Caki2 (cell line): ENCODE measurements around the gene TMEM214. TPM values are rescaled to one million over a fixed set of nuclear protein-coding genes. Genes with fewer than 3 reads are reported as not detected.

ENCODE experiments used
- DNase-seq: peaks from one replicate; pipeline ENCODE4 v3.0.0-alpha.2; 2015; ENCODE audit warnings: low read depth
- in situ Hi-C: cut with HindIII; loops from 2 replicates; pipeline ENCODE4 v1.10.0; 2016; ENCODE audit warnings: low sequenced_read_pairs, low pct_unique_long_range_greater_than_20kb, mixed read lengths
- total RNA-seq: library from RNA; depleted of rRNA; stranded (reverse); fragments of >200 nt; shearing (Covaris generic); gene quantifications from 2 replicates; pipeline ENCODE4 v1.2.3, GENCODE V29; 2014; ENCODE audit warnings: low replicate concordance; rRNA removed

TMEM214 gene
- total RNA-seq, 1 experiment from 2014 or later = 104 TPM

GRCh38 chr2:27086090-27086723 is 53.4 kb downstream of the TMEM214 start:
- DNase-seq = peak; percentile 90
- in situ Hi-C loops = loop anchor here (25.0 kb wide), 1 partner anchor 176 kb away; the partner anchor contains the start of gene SLC30A3

- in situ Hi-C loops = loop anchor here (25.0 kb wide), 1 partner anchor 175 kb away; the partner anchor contains the start of gene SLC30A3
- DNase-seq = no peak
These were observed 54.2 kb downstream of the TMEM214 start, which contains the start of gene KHK for GRCh38 chr2:27086724-27087593. Gene KHK (plus strand): TSS chr2:27086772. CDS start chr2:27087260, 488 bp downstream.

- in situ Hi-C loops = loop anchor here (25.0 kb wide), 1 partner anchor 174 kb away; the partner anchor contains the start of gene SLC30A3
- no peak for DNase-seq
These were observed 55.2 kb downstream of the TMEM214 start for GRCh38 chr2:27087823-27088410.

GRCh38 chr2:27088634-27089033 is 55.9 kb downstream of the TMEM214 start:
- DNase-seq = no peak
- in situ Hi-C loops = loop anchor here (25.0 kb wide), 1 partner anchor 174 kb away; the partner anchor contains the start of gene SLC30A3

- no peak for DNase-seq
- in situ Hi-C loops = loop anchor here (25.0 kb wide), 1 partner anchor 173 kb away; the partner anchor contains the start of gene SLC30A3
These were observed 56.6 kb downstream of the TMEM214 start for GRCh38 chr2:27089111-27089954.

Other genes with a start within 250 kb of the TMEM214 start
- 23.2 and 49.5 TPM in 2 replicates for gene CENPA, start 246.9 kb upstream of the TMEM214 start, total RNA-seq
- gene DPYSL5, start 184.8 kb upstream of the TMEM214 start, total RNA-seq = 0.93 and 4.7 TPM in 2 replicates
- gene MAPRE3, start 62.3 kb upstream of the TMEM214 start, total RNA-seq = 25.9 and 33.5 TPM in 2 replicates
- 41.8 and 54.5 TPM in 2 replicates for gene AGBL5, start 18.7 kb downstream of the TMEM214 start, total RNA-seq
- 676 and 788 TPM in 2 replicates for gene OST4, start 38.7 kb downstream of the TMEM214 start, total RNA-seq
- 0.07 and 0.58 TPM in 2 replicates for gene EMILIN1, start 45.6 kb downstream of the TMEM214 start, total RNA-seq
- gene KHK, start 53.8 kb downstream of the TMEM214 start, total RNA-seq = 3.2 and 4.8 TPM in 2 replicates
- 7.1 and 10.3 TPM in 2 replicates for gene CGREF1, start 86.2 kb downstream of the TMEM214 start, total RNA-seq
- gene ABHD1, start 90.8 kb downstream of the TMEM214 start, total RNA-seq = 0.78 TPM in 1 of 2 replicates, not detected in the other
- gene PREB, start 101.7 kb downstream of the TMEM214 start, total RNA-seq = 64.5 and 102 TPM in 2 replicates
- not detected in 2 replicates for gene PRR30, start 106.4 kb downstream of the TMEM214 start, total RNA-seq
- gene TCF23, start 116.0 kb downstream of the TMEM214 start, total RNA-seq = not detected in 2 replicates
- 284 and 308 TPM in 2 replicates for gene ATRAID, start 179.1 kb downstream of the TMEM214 start, total RNA-seq
- gene SLC5A6, start 179.3 kb downstream of the TMEM214 start, total RNA-seq = 15.4 and 15.9 TPM in 2 replicates
- gene CAD, start 184.4 kb downstream of the TMEM214 start, total RNA-seq = 34.9 and 37.0 TPM in 2 replicates
- gene SLC30A3, start 230.1 kb downstream of the TMEM214 start, total RNA-seq = not detected in 2 replicates
- gene DNAJC5G, start 242.5 kb downstream of the TMEM214 start, total RNA-seq = not detected in 2 replicates
- gene TRIM54, start 249.5 kb downstream of the TMEM214 start, total RNA-seq = not detected in 2 replicates